OCI-LY7 (cell line): ENCODE measurements around the gene PDE3B. TPM values are rescaled to one million over a fixed set of nuclear protein-coding genes. Genes with fewer than 3 reads are reported as not detected.

Experiments used
- BruUV-seq: library from RNA; stranded (reverse); fragments of 400-500 nt; replicated peaks from 2 replicates; lab custom pipeline; 2021; lab: Mats Ljungman, UMichigan
- CTCF ChIA-PET: fragments of 300-600 bp; sonication (Branson Sonifier 250); formaldehyde crosslinking; loops from one replicate; lab custom pipeline; 2022; ENCODE audit warnings: antibody characterized with exemption; ENCODE audit not compliant: unreplicated experiment; lab: Charles Lee
- POLR2A ChIA-PET: fragments of 300-600 bp; sonication (Branson Sonifier 250); formaldehyde crosslinking; loops from one replicate; lab custom pipeline; 2022; ENCODE audit warnings: antibody characterized with exemption; lab: Charles Lee
- DNase-seq: peaks from one replicate; pipeline ENCODE4 v3.0.0-alpha.2; 2015; ENCODE audit warnings: low spot score
- H2AFZ ChIP-seq: fragments of 200-600 bp; sonication (generic), shearing (Covaris generic); 2 replicates; pipeline ENCODE4 v1.6.1; 2014; ENCODE audit warnings: mild to moderate bottlenecking, antibody characterized with exemption, low read length, moderate library complexity
- H3K27ac ChIP-seq: fragments of 200-600 bp; sonication (generic); 2 replicates; pipeline ENCODE4 v1.5.1; 2014; ENCODE audit warnings: mixed run types, low read depth, mild to moderate bottlenecking, moderate library complexity, low read length, inconsistent platforms; ENCODE audit not compliant: poor library complexity, severe bottlenecking
- H3K36me3 ChIP-seq: fragments of 200-600 bp; sonication (generic); 2 replicates; pipeline ENCODE4 v1.6.1; 2014; ENCODE audit warnings: mild to moderate bottlenecking, antibody characterized with exemption, low read length, moderate library complexity, mixed read lengths; ENCODE audit not compliant: insufficient read depth
- H3K4me1 ChIP-seq: fragments of 200-600 bp; sonication (generic); 2 replicates; pipeline ENCODE4 v1.5.1; 2014; ENCODE audit warnings: mild to moderate bottlenecking, low read length; ENCODE audit not compliant: insufficient read depth, poor library complexity, severe bottlenecking
- H3K4me2 ChIP-seq: fragments of 200-600 bp; sonication (generic); 2 replicates; pipeline ENCODE4 v1.6.1; 2014; ENCODE audit warnings: mild to moderate bottlenecking, low read length
- H3K4me3 ChIP-seq: fragments of 200-600 bp; sonication (generic); 2 replicates; pipeline ENCODE4 v1.5.1; 2014; ENCODE audit warnings: mild to moderate bottlenecking, low read depth, low read length; ENCODE audit not compliant: poor library complexity, severe bottlenecking
- H3K79me2 ChIP-seq: fragments of 200-600 bp; sonication (generic); 2 replicates; pipeline ENCODE4 v1.6.1; 2016; ENCODE audit warnings: low read depth, mild to moderate bottlenecking, low read length, moderate library complexity, mixed read lengths; ENCODE audit not compliant: insufficient read depth
- H3K9me2 ChIP-seq: fragments of 200-600 bp; sonication (generic); 2 replicates; pipeline ENCODE4 v1.6.1; 2016; ENCODE audit warnings: mild to moderate bottlenecking, low read length, mixed read lengths; ENCODE audit not compliant: insufficient read depth
- H3K9me3 ChIP-seq: fragments of 200-600 bp; sonication (generic); 2 replicates; pipeline ENCODE4 v1.6.1; 2014; ENCODE audit warnings: mild to moderate bottlenecking, mixed run types, low read length, mixed read lengths
- H4K20me1 ChIP-seq: fragments of 200-600 bp; sonication (generic); 2 replicates; pipeline ENCODE4 v1.6.1; 2014; ENCODE audit warnings: mild to moderate bottlenecking, antibody characterized with exemption, low read length, moderate library complexity, mixed read lengths; ENCODE audit not compliant: insufficient read depth
- CTCF ChIP-seq: fragments of 200-600 bp; sonication (generic); conservative IDR thresholded peaks from 2 replicates; pipeline ENCODE4 v1.5.1; 2014; ENCODE audit warnings: mild to moderate bottlenecking, antibody characterized with exemption, low read length, moderate library complexity, mixed read lengths
- EZH2phosphoT487 ChIP-seq: fragments of 200-600 bp; sonication (generic); IDR thresholded peaks from 2 replicates; pipeline ENCODE4 v1.6.1; 2018; ENCODE audit warnings: low read depth, borderline replicate concordance, mild to moderate bottlenecking, mixed run types, antibody characterized with exemption, low read length, moderate library complexity, mixed read lengths
- intact Hi-C: fragments of 100-400 bp; cut with micrococcal nuclease; formaldehyde crosslinking; loops from one replicate; pipeline ENCODE4 v1.10.0; 2022; ENCODE audit not compliant: unreplicated experiment
- total RNA-seq, 2 experiments: library from RNA; depleted of rRNA in 1 of 2; stranded (reverse); fragments of >200 nt in 1 of 2; shearing (Covaris generic) in 1 of 2; gene quantifications; 2 replicates each; pipeline ENCODE4 v1.2.3, GENCODE V29; 2014 to 2022

Gene PDE3B
- total RNA-seq, 2 experiments from 2014 or later: not detected

- BruUV-seq: no TSS peak
- no peaks in the 10 kb centered on the region for H3K4me1 ChIP-seq
- H3K4me3 ChIP-seq: no peak overlapping the region
- no peak for TF ChIP-seq EZH2phosphoT487
- no peak for TF ChIP-seq CTCF
- POLR2A ChIA-PET: interaction anchor here (0.6 to 1.2 kb wide), 3 partner anchors 20 to 1445 kb away, joined by 3 to 6 read pairs (median 3); no protein-coding TSS in a partner anchor
- no peak overlapping the region for H2AFZ ChIP-seq
- DNase-seq: no peak
- H3K9me2 ChIP-seq: no peaks in the 10 kb centered on the region
- no peaks in the 10 kb centered on the region for H3K9me3 ChIP-seq
- intact Hi-C loops: no loop called here
- H3K79me2 ChIP-seq: no peaks in the 10 kb centered on the region
- H3K36me3 ChIP-seq: no peaks in the 10 kb centered on the region
- CTCF ChIA-PET: interaction anchor here (0.8 kb wide), 1 partner anchor 256 kb away, joined by 3 read pairs; no protein-coding TSS in a partner anchor
- no peaks in the 10 kb centered on the region for H4K20me1 ChIP-seq
- no peak overlapping the region for H3K4me2 ChIP-seq
- no peak overlapping the region for H3K27ac ChIP-seq
These were observed 214.0 kb downstream of the PDE3B start for GRCh38 chr11:14857621-14858020.

GRCh38 chr11:14858404-14858803 is 214.8 kb downstream of the PDE3B start:
- Histone ChIP-seq H2AFZ (no peak overlapping the region), H3K9me2 (no peaks in the 10 kb centered on the region), H3K9me3 (no peaks in the 10 kb centered on the region), H4K20me1 (no peaks in the 10 kb centered on the region), H3K79me2 (no peaks in the 10 kb centered on the region), H3K4me2 (no peak overlapping the region), H3K4me1 (no peaks in the 10 kb centered on the region), H3K27ac (no peak overlapping the region), H3K36me3 (no peaks in the 10 kb centered on the region), H3K4me3 (no peak overlapping the region)
- intact Hi-C loops: no loop called here
- no peak for DNase-seq
- BruUV-seq: no TSS peak
- TF ChIP-seq EZH2phosphoT487 (no peak), CTCF (no peak)
- POLR2A ChIA-PET: interaction anchor here (0.8 to 1.2 kb wide), 2 partner anchors 19 to 188 kb away, joined by 3 read pairs; no protein-coding TSS in a partner anchor
- CTCF ChIA-PET: no interaction called here

GRCh38 chr11:14860511-14860910 is 216.9 kb downstream of the PDE3B start:
- DNase-seq: no peak
- TF ChIP-seq EZH2phosphoT487 (no peak), CTCF (no peak)
- ChIA-PET CTCF (no interaction called here), POLR2A (interaction anchor here (1.2 to 1.3 kb wide), 2 partner anchors 10 to 12 kb away, joined by 4 read pairs; no protein-coding TSS in a partner anchor)
- Histone ChIP-seq H2AFZ (no peak overlapping the region), H3K9me2 (no peaks in the 10 kb centered on the region), H3K9me3 (no peaks in the 10 kb centered on the region), H4K20me1 (no peaks in the 10 kb centered on the region), H3K79me2 (no peaks in the 10 kb centered on the region), H3K4me3 (no peak overlapping the region), H3K4me2 (no peak overlapping the region), H3K4me1 (no peaks in the 10 kb centered on the region), H3K27ac (no peak overlapping the region), H3K36me3 (no peaks in the 10 kb centered on the region)
- intact Hi-C loops: no loop called here
- BruUV-seq: no TSS peak
